ENCODE data around the gene INTS6. TPM values are rescaled to one million over a fixed set of nuclear protein-coding genes. Genes with fewer than 3 reads are reported as not detected.
"Not testable (repeated sequence)": the region's sequence is repeated elsewhere in the genome, so short reads cannot be mapped to it uniquely, and the experiment has no call there.

The INTS6 gene
- polyA plus RNA-seq, 10 donors, result 17.4 to 24.5 (median 22.2) TPM

- DNase-seq, result no peak
Measured at GRCh38 chr13:51417716-51418115, 35.1 kb downstream of the INTS6 start.

- DNase-seq, result no peak
Measured at GRCh38 chr13:51416107-51416506, 36.7 kb downstream of the INTS6 start.

DNA sequence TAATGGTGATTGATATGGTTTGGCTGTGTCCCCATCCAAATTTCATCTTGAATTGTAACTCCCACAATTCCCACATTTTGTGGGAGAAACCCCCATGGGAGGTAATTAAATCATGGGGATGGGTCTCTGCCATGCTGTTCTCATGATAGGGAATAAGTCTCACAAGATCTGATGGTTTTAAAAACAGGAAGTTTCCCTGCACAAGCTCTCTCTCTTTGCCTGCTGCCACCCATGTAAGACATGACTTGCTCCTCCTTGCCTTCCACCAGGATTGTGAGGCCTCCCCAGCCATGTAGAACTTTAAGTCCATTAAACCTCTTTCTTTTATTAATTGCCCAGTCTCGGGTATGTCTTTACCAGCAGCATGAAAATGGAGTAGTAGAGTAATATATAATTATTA is 37.5 kb downstream of the INTS6 start:
- not testable (repeated sequence) for DNase-seq

GRCh38 chr13:51412431-51412830 is 40.4 kb downstream of the INTS6 start:
- no peak for DNase-seq

DNA sequence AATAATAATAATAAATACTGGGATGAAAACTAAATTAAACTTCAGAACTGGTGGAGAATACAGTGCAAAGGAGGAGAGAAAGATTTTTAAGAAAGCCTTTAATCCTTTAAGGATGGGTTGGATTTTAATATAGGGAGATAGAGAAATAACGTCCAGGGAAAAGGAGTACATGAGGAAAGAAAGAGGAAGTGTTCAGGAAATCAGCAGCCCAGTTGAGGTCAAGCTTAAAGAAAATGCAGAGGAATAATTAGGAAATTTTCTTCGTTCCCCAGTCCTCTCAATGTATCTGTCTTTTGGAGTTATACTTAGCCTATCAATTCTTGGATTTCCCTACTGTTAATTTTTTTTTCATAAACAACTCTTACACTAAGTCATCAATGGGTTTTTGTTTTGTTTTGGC is 47.7 kb downstream of the INTS6 start:
- no peak for DNase-seq

GRCh38 chr13:51397262-51397941 is 55.4 kb downstream of the INTS6 start:
- DNase-seq, result peak; percentile 15 to 28 (median 19)

DNA sequence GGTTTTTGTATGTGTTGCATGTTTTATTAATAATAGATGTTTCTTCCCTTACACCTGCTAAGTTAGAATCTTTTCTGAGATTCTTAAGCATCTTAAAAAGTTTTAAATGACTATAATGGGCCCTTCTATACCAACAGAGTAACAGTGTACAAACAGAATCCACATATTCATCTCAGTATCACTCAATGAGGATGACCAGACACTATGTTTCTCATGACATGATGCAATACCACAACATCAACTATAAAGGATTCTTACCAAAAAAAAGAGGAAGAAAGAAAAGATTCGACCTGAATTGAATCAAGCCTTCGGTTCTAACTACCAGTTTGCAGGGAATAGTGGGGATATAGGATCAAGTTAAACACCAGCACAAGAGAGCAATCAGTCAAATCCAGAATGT is 56.5 kb downstream of the INTS6 start:
- no peak for DNase-seq

DNA sequence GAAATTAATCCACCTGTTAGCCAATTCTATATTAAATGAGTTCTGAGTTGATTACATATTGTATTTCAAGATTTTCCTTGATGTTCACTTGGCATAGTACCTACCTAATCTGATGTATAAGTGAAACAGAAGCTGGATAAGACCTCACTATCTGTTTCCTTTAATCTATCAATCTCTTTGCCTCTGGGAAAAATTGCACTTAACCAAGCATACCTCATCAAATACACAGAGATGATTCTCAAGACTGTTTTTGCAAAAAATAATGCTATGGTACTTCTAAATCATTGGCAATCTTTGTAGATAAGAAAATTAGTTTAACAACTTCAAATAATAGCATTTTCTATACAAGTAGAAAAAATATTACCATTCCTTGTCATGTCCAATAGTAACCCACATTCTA is 58.1 kb downstream of the INTS6 start:
- no peak for DNase-seq

- DNase-seq, result no peak
Measured at GRCh38 chr13:51385114-51385513, 67.7 kb downstream of the INTS6 start.

GRCh38 chr13:51380269-51380668 is 72.6 kb downstream of the INTS6 start:
- DNase-seq, result peak; percentile 8 to 22 (median 11)

GRCh38 chr13:51373451-51373850 is 79.4 kb downstream of the INTS6 start:
- no peak for DNase-seq

GRCh38 chr13:51371768-51372399 is 81.0 kb downstream of the INTS6 start:
- no peak for DNase-seq

- DNase-seq, result no peak
Measured at GRCh38 chr13:51370811-51371210, 82.0 kb downstream of the INTS6 start.

GRCh38 chr13:51370116-51370515 is 82.7 kb downstream of the INTS6 start:
- DNase-seq, result no peak

- peak in 1 of 3 donors; percentile 64 for DNase-seq
Measured at GRCh38 chr13:51364404-51365008, 88.3 kb downstream of the INTS6 start.

DNA sequence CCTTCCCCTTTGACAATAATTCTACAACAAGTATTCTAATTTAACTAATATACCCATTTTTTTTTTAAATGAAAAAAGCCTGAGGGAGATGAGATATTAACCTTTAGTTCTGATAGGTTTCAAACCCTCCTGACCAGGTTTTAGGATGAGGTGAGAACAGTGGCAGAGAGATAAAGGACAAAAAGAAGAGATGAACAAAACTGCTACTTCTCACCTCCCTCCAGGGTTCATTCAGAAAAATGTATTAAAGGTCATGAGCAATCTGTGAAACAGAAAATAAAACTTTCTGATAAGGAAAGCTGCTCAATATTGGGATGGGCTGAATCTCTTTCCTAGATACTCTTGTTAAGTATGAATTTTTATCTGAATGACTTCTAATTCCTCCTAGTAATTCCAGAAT is 89.2 kb downstream of the INTS6 start:
- DNase-seq, result no peak

- peak in 1 of 3 donors; percentile 12 for DNase-seq
Measured at GRCh38 chr13:51361106-51361505, 91.7 kb downstream of the INTS6 start.

- no peak for DNase-seq
Measured at GRCh38 chr13:51360489-51360888, 92.3 kb downstream of the INTS6 start.

DNA sequence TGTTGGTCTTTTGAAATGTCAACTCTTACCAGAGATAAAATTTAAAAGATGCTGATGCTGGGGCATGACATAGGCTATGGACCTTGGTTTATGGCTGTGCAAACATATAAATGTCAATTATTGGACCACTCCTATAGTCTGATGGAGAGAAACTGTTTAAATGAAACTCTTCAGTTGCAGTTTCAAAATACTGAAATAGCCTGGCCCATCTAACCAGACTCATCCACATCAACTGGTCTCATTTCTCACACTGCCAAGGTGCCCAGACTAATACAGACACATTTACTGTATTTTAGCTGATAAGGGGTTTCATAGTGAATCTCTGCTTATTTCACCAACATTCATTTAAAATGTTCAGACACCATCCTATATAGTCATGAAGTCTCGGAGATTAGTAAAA is 93.5 kb downstream of the INTS6 start:
- no peak for DNase-seq

GRCh38 chr13:51357928-51358595 is 94.8 kb downstream of the INTS6 start:
- DNase-seq, result no peak

DNA sequence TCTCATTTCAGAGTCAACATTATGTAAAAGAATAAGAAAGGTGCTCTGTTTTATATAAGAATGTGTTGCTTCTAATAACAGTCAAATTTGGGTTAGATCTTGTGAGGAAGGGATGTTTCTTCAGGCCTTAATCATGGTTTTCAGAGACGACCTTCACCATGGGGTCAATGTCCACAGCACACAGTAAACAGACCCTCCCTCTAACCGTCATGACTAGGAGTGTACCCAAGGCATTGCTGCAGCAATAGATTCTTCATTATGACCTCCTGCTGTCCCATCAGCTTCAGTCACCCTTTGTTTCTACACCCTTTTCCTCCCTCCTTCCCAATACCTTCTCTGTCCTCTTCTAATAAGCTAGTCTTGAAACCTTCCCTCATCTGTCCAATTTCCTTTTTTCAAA is 97.6 kb downstream of the INTS6 start:
- no peak for DNase-seq

DNA sequence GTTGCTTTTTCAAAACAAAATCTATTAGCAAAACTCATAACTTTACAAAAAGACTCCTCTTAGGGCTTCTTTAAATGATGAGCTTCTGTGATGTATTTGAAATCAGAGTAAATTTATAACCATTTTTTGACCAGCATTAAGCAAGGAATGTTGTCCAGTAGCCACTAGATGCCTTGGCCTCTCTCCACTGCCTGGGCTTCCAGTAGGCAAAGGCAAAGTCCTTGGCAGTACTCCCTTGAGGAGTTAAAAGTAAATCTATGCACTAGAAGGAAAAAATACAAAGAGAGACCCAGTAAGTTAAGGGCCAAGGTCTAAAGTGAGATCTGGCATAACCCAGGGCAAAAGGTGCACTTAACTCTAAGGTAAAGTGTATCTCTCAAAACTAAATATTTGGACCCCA is 103.8 kb downstream of the INTS6 start:
- DNase-seq, result no peak

Data from muscle of back (tissue), 11 donors.